NOMO-1 treated with dmso at 0.1 percent for 144 hours (cell line): ENCODE results near the gene PLK1.
"Not testable (repeated sequence)": the region's sequence is repeated elsewhere in the genome, so short reads cannot be mapped to it uniquely, and the experiment has no call there.

Experiments
- DNase-seq: peaks from one replicate; lab custom pipeline; 2025; ENCODE audit not compliant: unreplicated experiment; lab: John Stamatoyannopoulos, UW

PLK1 gene

DNA sequence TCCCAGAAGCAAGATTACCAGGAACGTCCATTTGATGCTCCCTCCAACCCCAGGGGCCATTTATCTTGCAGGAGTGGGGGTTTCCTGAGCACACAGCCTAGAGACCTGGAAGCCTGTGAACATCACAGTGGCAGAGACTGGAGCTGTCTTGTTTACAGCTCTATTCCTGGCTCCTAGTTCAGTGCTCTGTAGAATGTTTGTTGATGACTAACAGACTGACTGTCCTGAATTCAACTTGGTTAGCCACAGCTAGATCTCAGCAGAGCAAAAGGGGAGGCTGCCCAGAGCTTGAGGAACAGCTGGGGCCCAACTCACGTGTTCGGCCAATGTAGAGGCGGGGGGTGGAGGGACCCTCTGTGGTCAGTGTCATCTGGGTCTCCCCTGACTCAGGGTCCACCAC, 27.8 kb downstream of the PLK1 start:
- DNase-seq: no peak

DNA sequence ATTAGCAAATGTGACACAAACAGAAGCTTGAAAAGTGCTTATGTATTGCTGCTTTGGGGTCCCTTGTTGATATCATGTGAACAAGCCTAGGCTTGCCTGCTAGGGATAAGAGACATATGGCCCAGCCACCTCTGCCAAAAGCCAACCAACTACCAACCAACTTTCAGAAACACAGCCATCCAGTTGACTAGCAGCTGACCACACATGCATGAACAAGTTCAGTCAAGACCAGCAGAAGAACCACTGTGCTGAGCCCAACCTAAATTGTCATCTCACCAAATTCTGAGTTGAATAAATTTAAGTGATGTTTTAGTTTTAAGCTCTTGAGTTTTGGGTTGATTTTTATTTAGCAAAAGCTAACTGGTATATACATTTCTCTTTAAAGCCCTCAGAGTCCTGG, 30.8 kb downstream of the PLK1 start:
- DNase-seq: no peak

GRCh38 chr16:23710008-23710407, 31.3 kb downstream of the PLK1 start:
- no peak for DNase-seq

GRCh38 chr16:23710504-23710903, 31.8 kb downstream of the PLK1 start:
- DNase-seq: no peak

DNA sequence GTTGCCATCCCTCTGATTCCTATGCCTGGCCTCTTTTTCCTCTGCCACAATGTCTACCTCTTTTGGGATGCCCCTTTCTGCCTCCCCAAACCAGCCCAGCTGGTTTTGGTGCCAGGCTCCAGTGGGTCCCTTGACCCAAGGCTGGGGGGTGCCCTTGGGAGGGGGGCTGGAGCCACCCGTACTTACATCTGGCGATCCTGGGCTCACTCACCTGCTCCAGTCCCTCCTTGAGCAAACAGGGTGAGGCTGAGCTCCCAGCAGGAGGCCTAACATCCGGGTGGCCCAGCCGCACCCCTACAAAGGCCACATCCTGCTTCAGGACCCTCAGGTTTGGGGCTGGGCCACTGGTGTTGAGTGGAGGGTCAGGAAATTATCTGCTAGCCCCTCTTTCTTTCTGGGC, 33.1 kb downstream of the PLK1 start:
- no peak for DNase-seq

- no peak for DNase-seq
Measured at GRCh38 chr16:23712976-23713375, 34.3 kb downstream of the PLK1 start, which contains the start of gene ERN2. TSS of gene ERN2 (minus strand) at chr16:23713222. CDS start at chr16:23713187, 35 bp downstream.

- DNase-seq: no peak
Measured at GRCh38 chr16:23716484-23716883, 37.8 kb downstream of the PLK1 start.

DNA sequence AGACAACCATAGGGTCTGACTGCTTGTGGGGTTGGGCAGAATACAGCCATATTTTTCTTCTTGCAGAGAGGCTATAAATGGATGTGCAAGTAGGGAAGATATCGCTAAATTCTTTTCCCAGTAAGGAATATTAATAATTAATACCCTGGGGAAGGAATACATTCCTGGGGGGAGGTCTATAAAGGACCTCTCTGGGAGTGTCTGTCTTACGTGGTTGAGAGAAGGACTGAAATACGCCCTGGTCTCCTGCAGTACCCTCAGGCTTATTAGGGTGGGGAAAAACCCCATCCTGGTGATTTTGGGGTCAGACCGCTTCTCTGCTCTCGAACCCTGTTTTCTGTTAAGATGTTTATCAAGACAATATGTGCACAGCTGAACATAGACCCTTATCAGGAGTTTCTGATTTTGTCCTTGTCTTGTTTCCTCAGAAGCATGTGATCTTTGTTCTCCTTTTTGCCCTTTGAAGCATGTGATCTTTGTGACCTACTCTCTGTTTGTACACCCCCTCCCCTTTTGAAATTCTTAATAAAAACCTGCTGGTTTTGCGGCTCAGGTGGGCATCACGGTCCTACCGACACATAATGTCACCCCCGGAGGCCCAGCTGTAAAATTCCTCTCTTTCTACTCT, 44.0 kb downstream of the PLK1 start:
- DNase-seq: not testable (repeated sequence)

GRCh38 chr16:23724096-23724784, 45.6 kb downstream of the PLK1 start:
- no peak for DNase-seq

- no peak for DNase-seq
Measured at GRCh38 chr16:23724785-23725131, 46.1 kb downstream of the PLK1 start.

GRCh38 chr16:23726710-23727109, 48.0 kb downstream of the PLK1 start:
- no peak for DNase-seq

GRCh38 chr16:23728112-23728477, 49.4 kb downstream of the PLK1 start:
- DNase-seq: no peak

DNA sequence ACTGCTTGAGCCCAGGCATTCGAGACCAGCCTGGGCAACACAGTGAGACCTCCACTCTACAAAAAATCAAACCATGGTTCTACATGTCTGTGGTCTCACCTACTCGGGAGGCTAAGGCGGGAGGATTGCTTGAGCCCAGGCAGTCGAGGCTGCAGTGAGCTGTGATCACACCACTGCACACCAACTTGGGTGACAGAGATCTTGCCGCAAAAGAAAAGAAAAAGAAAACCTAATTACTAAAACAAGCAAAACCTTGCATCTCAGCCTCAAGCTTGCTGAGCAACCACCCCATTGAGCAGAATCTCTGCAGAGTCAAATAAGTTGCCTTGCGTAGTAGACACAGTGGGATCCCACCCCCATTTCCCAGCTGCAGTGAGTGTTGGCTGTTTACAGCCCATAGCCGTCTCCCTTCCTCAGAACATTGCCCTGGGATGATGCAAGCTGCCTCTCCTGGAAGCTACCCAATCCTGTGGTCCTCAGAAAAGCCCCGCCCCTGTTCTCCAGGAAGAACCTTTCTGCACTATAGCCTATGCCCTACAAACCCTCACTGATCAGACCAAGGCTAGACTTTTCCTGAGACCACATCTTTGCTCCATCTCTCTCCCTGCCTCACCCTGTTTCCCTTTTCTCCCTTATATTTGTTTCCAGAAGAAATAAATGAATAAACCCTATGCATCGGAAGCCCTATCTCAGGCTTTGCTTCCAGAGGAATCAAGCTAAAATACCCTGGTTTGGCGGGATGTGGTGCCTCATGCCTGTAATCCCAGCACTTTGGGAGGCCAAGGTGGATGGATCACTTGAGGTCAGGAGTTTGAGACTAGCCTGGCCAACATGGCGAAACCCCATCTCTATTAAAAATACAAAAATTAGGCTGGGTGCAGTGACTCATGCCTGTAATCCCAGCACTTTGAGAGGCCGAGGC, 51.1 kb downstream of the PLK1 start:
- DNase-seq: no peak

DNA sequence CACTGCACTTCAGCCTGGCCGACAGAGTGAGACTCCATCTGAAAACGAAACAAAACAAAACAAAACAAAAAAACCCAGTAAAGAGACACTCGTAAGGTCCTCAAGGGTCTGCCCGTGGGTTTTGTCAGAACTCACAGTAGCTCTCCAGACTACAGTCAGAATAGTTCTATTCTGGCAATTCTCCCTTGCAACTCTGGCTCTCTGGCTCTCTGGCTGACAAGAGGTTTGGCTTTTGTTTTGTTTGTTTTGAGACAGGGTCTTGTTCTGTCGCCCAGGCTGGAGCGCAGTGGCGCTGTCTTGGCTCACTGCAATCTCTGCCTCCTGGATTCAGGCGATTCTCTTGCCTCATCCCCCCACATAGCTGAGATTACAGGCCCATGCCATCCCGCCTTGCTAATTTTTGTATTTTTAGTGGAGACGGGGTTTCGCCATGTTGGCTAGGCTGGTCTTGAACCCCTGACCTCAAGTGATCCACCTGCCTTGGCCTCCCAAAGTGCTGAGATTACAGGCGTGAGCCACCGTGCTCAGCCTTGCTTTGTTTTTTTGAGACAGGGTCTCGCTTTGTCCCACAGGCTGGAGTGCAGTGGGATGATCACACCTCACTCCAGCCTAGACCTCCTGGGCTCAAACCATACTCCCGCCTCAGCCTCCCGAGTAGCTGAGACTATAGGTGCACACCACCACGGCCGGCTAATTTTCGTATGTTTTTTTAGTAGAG, 55.6 kb downstream of the PLK1 start:
- no peak for DNase-seq

- not testable (repeated sequence) for DNase-seq
Measured at GRCh38 chr16:23737423-23738028, 58.8 kb downstream of the PLK1 start.

DNA sequence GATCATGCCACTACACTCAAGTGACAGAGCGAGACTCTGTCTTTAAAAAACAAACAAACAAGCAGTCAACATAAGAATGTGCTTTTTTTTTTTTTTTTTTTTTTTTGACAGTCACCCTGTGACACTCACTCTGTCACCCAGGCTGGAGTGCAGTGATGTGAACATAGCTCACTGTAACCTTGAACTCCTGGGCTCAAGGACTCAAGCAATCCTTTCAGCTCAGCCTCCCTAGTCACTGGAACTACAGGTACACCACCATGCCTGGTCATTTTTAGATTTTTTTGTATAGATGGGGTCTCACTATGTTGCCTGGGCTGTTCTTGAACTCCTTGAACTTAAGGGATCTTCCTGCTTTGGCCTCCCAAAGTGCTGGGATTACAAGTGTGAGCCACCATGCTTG, 60.8 kb downstream of the PLK1 start:
- DNase-seq: no peak
